Endothelial cell of umbilical vein (primary cell): ENCODE data around the gene SERGEF. TPM values are rescaled to one million over a fixed set of nuclear protein-coding genes. Genes with fewer than 3 reads are reported as not detected.

Source experiments
- BruUV-seq: library from RNA; stranded (reverse); fragments of 400-500 nt; replicated peaks from 2 replicates; lab custom pipeline; 2021; lab: Mats Ljungman, UMichigan
- CTCF ChIA-PET: fragments of 300-600, 350-600 bp; sonication (Branson Sonifier 250); formaldehyde crosslinking; loops from one replicate; lab custom pipeline; 2021; ENCODE audit warnings: antibody characterized with exemption, inconsistent platforms; lab: Charles Lee
- POLR2A ChIA-PET: fragments of 300-600, 350-600 bp; sonication (Branson Sonifier 250); formaldehyde crosslinking; loops from one replicate; lab custom pipeline; 2021; ENCODE audit warnings: antibody characterized with exemption, inconsistent platforms; lab: Charles Lee
- DNase-seq: peaks from one replicate; pipeline ENCODE4 v3.0.0-alpha.2; 2011; ENCODE audit warnings: low read depth, low spot score
- FAIRE-seq: peaks from 2 replicates; lab custom pipeline; 2011; peaks lifted over from hg19 to GRCh38; lab: Jason Lieb, UNC
- H2AFZ ChIP-seq: 2 replicates; pipeline ENCODE4 v1.6.0; 2012; ENCODE audit warnings: low read depth, low read length, control low read depth, inconsistent platforms
- H3K27ac ChIP-seq: 2 replicates; pipeline ENCODE4 v1.5.1; 2011; ENCODE audit warnings: low read depth, mild to moderate bottlenecking, control low read depth, low read length, moderate library complexity; ENCODE audit not compliant: insufficient read depth
- H3K27me3 ChIP-seq, 2 experiments: 2 replicates each; pipeline versions ENCODE4 v1.6.0 to v1.6.1; 2011; ENCODE audit warnings: low read length in 2 of 2, mixed read lengths in 1 of 2; ENCODE audit not compliant: control insufficient read depth in 2 of 2, insufficient read depth in 2 of 2
- H3K36me3 ChIP-seq, 2 experiments: 2 replicates in 1 of 2; 3 replicates in 1 of 2; pipeline ENCODE4 v1.5.1; 2011; ENCODE audit warnings: low read length in 2 of 2, mild to moderate bottlenecking in 1 of 2, moderate library complexity in 1 of 2; ENCODE audit not compliant: control insufficient read depth in 2 of 2, insufficient read depth in 2 of 2; ENCODE audit errors: extremely low read depth in 1 of 2
- H3K4me1 ChIP-seq: 3 replicates; pipeline ENCODE4 v1.5.1; 2011; ENCODE audit warnings: mild to moderate bottlenecking, low read length; ENCODE audit not compliant: control insufficient read depth, insufficient read depth; ENCODE audit errors: extremely low read depth
- H3K4me2 ChIP-seq: 2 replicates; pipeline ENCODE4 v1.6.1; 2011; ENCODE audit warnings: low read length, control low read depth, mixed read lengths; ENCODE audit not compliant: insufficient read depth
- H3K4me3 ChIP-seq, 3 experiments: fragments of 200-600 bp in 1 of 3; sonication (generic), shearing (Covaris generic) in 1 of 3; replicated peaks in 1 of 3; 2 replicates each; pipeline ENCODE4 v1.5.1; 2011 to 2016; ENCODE audit warnings: control low read depth in 3 of 3, low read length in 3 of 3, mild to moderate bottlenecking in 2 of 3, inconsistent platforms in 1 of 3, low read depth in 1 of 3, moderate library complexity in 1 of 3; ENCODE audit not compliant: insufficient read depth in 1 of 3
- H3K79me2 ChIP-seq: 2 replicates; pipeline ENCODE4 v1.6.0; 2012; ENCODE audit warnings: low read length, inconsistent platforms; ENCODE audit not compliant: control insufficient read depth, insufficient read depth
- H3K9ac ChIP-seq: replicated peaks from 2 replicates; pipeline ENCODE3; 2011; ENCODE audit warnings: low read length, control low read depth; ENCODE audit not compliant: insufficient read depth; ENCODE audit errors: extremely low read depth
- H3K9me1 ChIP-seq: replicated peaks from 3 replicates; pipeline ENCODE4 v1.6.0; 2011; ENCODE audit warnings: mild to moderate bottlenecking, low read length; ENCODE audit not compliant: control insufficient read depth, insufficient read depth; ENCODE audit errors: extremely low read depth
- H3K9me3 ChIP-seq: replicated peaks from 2 replicates; pipeline ENCODE4 v1.5.1; 2012; ENCODE audit warnings: low read length, inconsistent platforms; ENCODE audit not compliant: control insufficient read depth, insufficient read depth
- H4K20me1 ChIP-seq: replicated peaks from 2 replicates; pipeline ENCODE3; 2011; ENCODE audit warnings: mild to moderate bottlenecking, low read length; ENCODE audit not compliant: control insufficient read depth, insufficient read depth; ENCODE audit errors: extremely low read depth
- EZH2 ChIP-seq: IDR thresholded peaks from 2 replicates; pipeline ENCODE4 v1.6.1; 2012; ENCODE audit warnings: borderline replicate concordance, low read depth, mild to moderate bottlenecking, moderate library complexity, low read length, inconsistent platforms; ENCODE audit not compliant: severe bottlenecking
- FOS ChIP-seq: IDR thresholded peaks from 2 replicates; pipeline ENCODE4 v1.6.1; 2011; ENCODE audit warnings: mild to moderate bottlenecking, low read length, moderate library complexity, borderline replicate concordance; ENCODE audit not compliant: insufficient read depth
- GATA2 ChIP-seq: IDR thresholded peaks from 2 replicates; pipeline ENCODE4 v1.7.0; 2011; ENCODE audit warnings: low read depth, mild to moderate bottlenecking, moderate library complexity, mixed read lengths, low read length; ENCODE audit not compliant: insufficient read length, insufficient read depth
- JUN ChIP-seq: IDR thresholded peaks from 2 replicates; pipeline ENCODE4 v1.6.1; 2011; ENCODE audit warnings: borderline replicate concordance, low read depth; ENCODE audit not compliant: insufficient read length, insufficient read depth
- MYC ChIP-seq: IDR thresholded peaks from one replicate; pipeline ENCODE4 v1.6.1; 2011; ENCODE audit warnings: mild to moderate bottlenecking, low read depth, low read length
- POLR2A ChIP-seq: IDR thresholded peaks from 2 replicates; pipeline ENCODE4 v1.6.1; 2012; ENCODE audit warnings: low read depth, mild to moderate bottlenecking, control low read depth, low read length
- POLR2AphosphoS5 ChIP-seq: IDR thresholded peaks from 2 replicates; pipeline ENCODE4 v1.6.1; 2012; ENCODE audit warnings: low read depth, mild to moderate bottlenecking, control low read depth, low read length, moderate library complexity; ENCODE audit not compliant: insufficient read depth
- dilution Hi-C: fragments of 300-500 bp; cut with MboI; formaldehyde crosslinking; loops from one replicate; pipeline ENCODE4 v1.15.0; 2019; ENCODE audit warnings: low sequenced_read_pairs; ENCODE audit not compliant: extremely low pct_ligation_motif_present
- intact Hi-C: fragments of 100-400 bp; cut with micrococcal nuclease; formaldehyde crosslinking; loops from one replicate; pipeline ENCODE4 v1.10.0; 2022
- polyA plus RNA-seq, 4 experiments: library from polyadenylated mRNA; depleted of rRNA in 3 of 4; stranded (reverse) in 3 of 4; unstranded in 1 of 4; fragments of >200 nt; gene quantifications; 2 replicates each; pipeline versions ENCODE4 v1.2.1 to v1.2.3, GENCODE V29; 2011 to 2012; ENCODE audit warnings: missing spikeins in 1 of 4
- total RNA-seq: library from RNA; stranded (reverse); gene quantifications from 2 replicates; pipeline ENCODE4 v1.2.3, GENCODE V29; 2021
- TF ChIP-seq, protein P1 (sequence below), 2 donors: IDR thresholded peaks; 1 replicate in 1 of 2; 2 replicates in 1 of 2; pipeline ENCODE4 v1.5.1; 2011; ENCODE audit warnings: low read length in 2 of 2, mild to moderate bottlenecking in 2 of 2, moderate library complexity in 2 of 2, control low read depth in 1 of 2, inconsistent platforms in 1 of 2, low read depth in 1 of 2; ENCODE audit not compliant: insufficient read depth in 1 of 2; ENCODE audit errors: extremely low read depth in 1 of 2
- TF ChIP-seq, protein P2 (sequence below): IDR thresholded peaks from 2 replicates; pipeline ENCODE4 v1.6.1; 2011; ENCODE audit not compliant: insufficient read depth, insufficient read length

The SERGEF gene
- total and polyA plus RNA-seq, 2 donors (not counting 3 experiments of a cell fraction or from before 2014, with no cell fraction given): 8.7 to 16.7 TPM

DNA sequence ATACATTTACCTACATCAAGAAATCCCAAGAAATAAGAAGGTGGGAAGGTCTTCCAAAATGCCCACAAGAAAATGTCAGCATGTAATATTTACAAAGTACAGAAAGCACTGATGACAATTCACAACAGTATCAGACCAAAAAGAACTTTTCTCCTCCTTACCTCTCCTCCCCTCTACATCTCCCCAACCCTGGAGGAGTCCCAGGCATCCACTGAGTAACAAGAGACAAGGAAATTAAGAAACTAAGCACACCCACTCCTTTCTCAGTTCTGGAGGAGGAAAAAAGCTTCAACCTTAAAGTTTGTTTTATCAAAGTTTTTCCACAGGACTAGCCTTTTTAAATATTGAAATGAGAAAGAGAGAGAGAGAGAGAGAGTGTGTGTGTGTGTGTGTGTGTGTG is 2.0 kb upstream of the SERGEF start:
- no peak for FAIRE-seq
- CTCF ChIA-PET: interaction anchor here (0.9 kb wide), 1 partner anchor 101 kb away, joined by 3 read pairs; no protein-coding TSS in a partner anchor
- dilution Hi-C loops: no loop called here

DNA sequence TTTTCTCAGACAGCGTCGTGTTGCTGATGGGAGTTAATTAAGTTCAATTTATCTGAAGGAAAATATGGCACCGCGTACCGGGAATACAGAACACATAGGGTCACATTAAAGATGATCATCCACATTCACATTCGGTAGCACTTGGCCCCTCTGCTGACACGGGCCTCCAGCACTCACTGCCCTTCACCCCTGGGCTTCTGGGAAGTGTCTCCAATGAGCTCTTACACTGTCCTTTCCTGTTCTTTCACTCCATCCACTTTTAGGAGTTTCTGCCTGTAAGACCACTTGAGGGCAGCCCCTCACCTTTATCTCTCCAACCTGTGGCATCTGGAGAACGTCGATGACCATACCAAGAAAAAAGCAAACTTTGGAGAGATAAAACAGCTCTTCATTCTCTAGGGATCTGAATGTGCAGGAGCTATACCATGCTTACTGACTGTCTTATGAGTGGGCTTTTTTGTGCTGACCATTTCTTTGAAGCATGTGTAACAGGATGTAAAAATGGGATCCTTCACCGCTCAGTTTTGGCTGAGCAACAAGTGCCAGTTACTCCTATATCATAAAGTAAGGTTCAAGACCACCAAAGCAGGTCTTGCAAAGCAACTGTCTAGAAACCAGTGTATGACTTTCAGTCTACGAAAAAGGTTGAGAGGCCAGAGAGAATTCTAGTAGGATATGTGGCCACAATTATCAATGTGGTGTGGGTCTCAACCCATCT is 1.1 kb upstream of the SERGEF start:
- POLR2A ChIA-PET: no interaction called here
- intact Hi-C loops: loop anchor here (2.0 to 5.0 kb wide), 2 partner anchors 67 to 308 kb away; partner anchors contain the start of genes GTF2H1 and HPS5
- FAIRE-seq: peak; percentile 18

More for the DNA sequence above, 2.0 kb upstream of the SERGEF start:
- H3K4me3 ChIP-seq: no peak overlapping the region
- intact Hi-C loops: loop anchor here (5.0 kb wide), 1 partner anchor 307 kb away; the partner anchor contains the start of genes GTF2H1 and HPS5
- BruUV-seq: no TSS peak
- no peaks in the 10 kb centered on the region for H4K20me1 ChIP-seq
- H3K27ac ChIP-seq: no peak overlapping the region
- POLR2A ChIA-PET: no interaction called here
- H3K4me2 ChIP-seq: no peak overlapping the region
- TF ChIP-seq MYC: no peak
- no peaks in the 10 kb centered on the region for H3K36me3 ChIP-seq
- no peaks in the 10 kb centered on the region for H3K9me3 ChIP-seq
- H2AFZ ChIP-seq: no peak overlapping the region
- no peaks in the 10 kb centered on the region for H3K9me1 ChIP-seq
- H3K4me1 ChIP-seq: peaks cover 9% of the 10 kb centered on the region
- peaks cover 11 to 16% of the 10 kb centered on the region in 2 experiments for H3K27me3 ChIP-seq
- no peak for DNase-seq
- H3K9ac ChIP-seq: no peak overlapping the region
- no peaks in the 10 kb centered on the region for H3K79me2 ChIP-seq

More for the DNA sequence above, 1.1 kb upstream of the SERGEF start:
- Histone ChIP-seq H3K9me3 (no peaks in the 10 kb centered on the region), H3K9ac (peak overlapping the region; percentile 25), H3K4me3 (peak overlapping the region; percentile 59 to 85 (median 62)), H3K36me3 (no peaks in the 10 kb centered on the region), H3K27ac (no peak overlapping the region), H3K4me2 (peak overlapping the region; percentile 70), H4K20me1 (no peaks in the 10 kb centered on the region), H3K9me1 (no peaks in the 10 kb centered on the region), H2AFZ (peak overlapping the region; percentile 96), H3K27me3 (peaks cover 9 to 16% of the 10 kb centered on the region in 2 experiments), H3K4me1 (peaks cover 9% of the 10 kb centered on the region), H3K79me2 (no peaks in the 10 kb centered on the region)
- CTCF ChIA-PET: interaction anchor here (0.7 to 2.3 kb wide), 6 partner anchors 11 to 230 kb away, joined by 3 to 5 read pairs (median 4); partner anchors contain the start of gene SAAL1
- BruUV-seq: no TSS peak
- TF ChIP-seq POLR2A (no peak), GATA2 (no peak), JUN (no peak), MYC (no peak), EZH2 (no peak), POLR2AphosphoS5 (no peak), FOS (no peak)
- TF ChIP-seq, protein P1, sequence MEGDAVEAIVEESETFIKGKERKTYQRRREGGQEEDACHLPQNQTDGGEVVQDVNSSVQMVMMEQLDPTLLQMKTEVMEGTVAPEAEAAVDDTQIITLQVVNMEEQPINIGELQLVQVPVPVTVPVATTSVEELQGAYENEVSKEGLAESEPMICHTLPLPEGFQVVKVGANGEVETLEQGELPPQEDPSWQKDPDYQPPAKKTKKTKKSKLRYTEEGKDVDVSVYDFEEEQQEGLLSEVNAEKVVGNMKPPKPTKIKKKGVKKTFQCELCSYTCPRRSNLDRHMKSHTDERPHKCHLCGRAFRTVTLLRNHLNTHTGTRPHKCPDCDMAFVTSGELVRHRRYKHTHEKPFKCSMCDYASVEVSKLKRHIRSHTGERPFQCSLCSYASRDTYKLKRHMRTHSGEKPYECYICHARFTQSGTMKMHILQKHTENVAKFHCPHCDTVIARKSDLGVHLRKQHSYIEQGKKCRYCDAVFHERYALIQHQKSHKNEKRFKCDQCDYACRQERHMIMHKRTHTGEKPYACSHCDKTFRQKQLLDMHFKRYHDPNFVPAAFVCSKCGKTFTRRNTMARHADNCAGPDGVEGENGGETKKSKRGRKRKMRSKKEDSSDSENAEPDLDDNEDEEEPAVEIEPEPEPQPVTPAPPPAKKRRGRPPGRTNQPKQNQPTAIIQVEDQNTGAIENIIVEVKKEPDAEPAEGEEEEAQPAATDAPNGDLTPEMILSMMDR (IDR thresholded peaks at IDR 0.05; ENCODE audit: extremely low read depth in 1 of 2, insufficient read depth in 1 of 2, low read depth in 1 of 2, low read length in 2 of 2): no peak
- TF ChIP-seq, protein P2, sequence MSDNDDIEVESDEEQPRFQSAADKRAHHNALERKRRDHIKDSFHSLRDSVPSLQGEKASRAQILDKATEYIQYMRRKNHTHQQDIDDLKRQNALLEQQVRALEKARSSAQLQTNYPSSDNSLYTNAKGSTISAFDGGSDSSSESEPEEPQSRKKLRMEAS: no peak
- peak; percentile 12 for DNase-seq
- dilution Hi-C loops: no loop called here
